ENCODE data around the gene ACACA.

Gene ACACA

DNA sequence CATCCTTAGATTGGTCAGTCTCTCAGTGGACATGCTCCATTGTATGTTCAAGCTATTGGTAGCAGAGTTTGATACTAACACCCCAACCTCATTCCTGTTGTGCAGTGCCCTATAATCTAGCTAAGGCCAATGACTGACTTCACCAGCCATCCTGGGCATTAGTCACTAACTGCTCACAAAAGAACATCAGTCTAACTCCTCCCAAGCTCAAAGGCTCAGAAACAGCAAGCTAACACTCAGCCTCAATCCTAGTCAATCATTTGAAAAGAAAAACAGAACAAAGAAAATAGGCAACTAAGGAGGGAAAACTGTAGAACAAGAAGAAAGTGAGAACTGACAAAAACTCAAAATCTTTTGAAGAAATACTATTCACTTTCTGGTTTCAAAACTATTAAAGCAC, 229.9 kb downstream of the ACACA start:
- no peaks in the 10 kb centered on the region for H4K20me1 ChIP-seq (ENCODE audit: insufficient read depth, low read length, poor library complexity, severe bottlenecking)
- peaks cover 38% of the 10 kb centered on the region; the same call in 1 of the 2 replicates for H3K36me3 ChIP-seq (ENCODE audit: insufficient read depth, low read length)
- TF ChIP-seq, protein P1, sequence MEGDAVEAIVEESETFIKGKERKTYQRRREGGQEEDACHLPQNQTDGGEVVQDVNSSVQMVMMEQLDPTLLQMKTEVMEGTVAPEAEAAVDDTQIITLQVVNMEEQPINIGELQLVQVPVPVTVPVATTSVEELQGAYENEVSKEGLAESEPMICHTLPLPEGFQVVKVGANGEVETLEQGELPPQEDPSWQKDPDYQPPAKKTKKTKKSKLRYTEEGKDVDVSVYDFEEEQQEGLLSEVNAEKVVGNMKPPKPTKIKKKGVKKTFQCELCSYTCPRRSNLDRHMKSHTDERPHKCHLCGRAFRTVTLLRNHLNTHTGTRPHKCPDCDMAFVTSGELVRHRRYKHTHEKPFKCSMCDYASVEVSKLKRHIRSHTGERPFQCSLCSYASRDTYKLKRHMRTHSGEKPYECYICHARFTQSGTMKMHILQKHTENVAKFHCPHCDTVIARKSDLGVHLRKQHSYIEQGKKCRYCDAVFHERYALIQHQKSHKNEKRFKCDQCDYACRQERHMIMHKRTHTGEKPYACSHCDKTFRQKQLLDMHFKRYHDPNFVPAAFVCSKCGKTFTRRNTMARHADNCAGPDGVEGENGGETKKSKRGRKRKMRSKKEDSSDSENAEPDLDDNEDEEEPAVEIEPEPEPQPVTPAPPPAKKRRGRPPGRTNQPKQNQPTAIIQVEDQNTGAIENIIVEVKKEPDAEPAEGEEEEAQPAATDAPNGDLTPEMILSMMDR (conservative IDR thresholded peaks at IDR 0.05; ENCODE audit: low read length) = no peak
- no peak for TF ChIP-seq EZH2phosphoT487 (IDR thresholded peaks at IDR 0.05; ENCODE audit: borderline replicate concordance)
- no peak overlapping the region for H2AFZ ChIP-seq (ENCODE audit: low read length)
- no peak overlapping the region for H3K9ac ChIP-seq (ENCODE audit: low read depth, low read length, poor library complexity, severe bottlenecking)
- no peaks in the 10 kb centered on the region for H3F3A ChIP-seq (ENCODE audit: low read depth)
- H3K4me2 ChIP-seq (ENCODE audit: low read depth, low read length, poor library complexity, severe bottlenecking) = no peak overlapping the region
- no peaks in the 10 kb centered on the region for H3K9me2 ChIP-seq (replicated peaks; ENCODE audit: low read depth, low read length)
- no peaks in the 10 kb centered on the region for H3K4me1 ChIP-seq (ENCODE audit: insufficient read depth, low read length, poor library complexity, severe bottlenecking)
- no peaks in the 10 kb centered on the region for H3K79me2 ChIP-seq (ENCODE audit: insufficient read depth, low read length)
- no peaks in the 10 kb centered on the region for H3K9me3 ChIP-seq (ENCODE audit: insufficient read depth, low read depth, low read length)
- no peaks in the 10 kb centered on the region for H3K27me3 ChIP-seq (ENCODE audit: insufficient read depth, low read length, poor library complexity, severe bottlenecking)
- no peak overlapping the region for H3K4me3 ChIP-seq (ENCODE audit: low read length, poor library complexity, severe bottlenecking)

DNA sequence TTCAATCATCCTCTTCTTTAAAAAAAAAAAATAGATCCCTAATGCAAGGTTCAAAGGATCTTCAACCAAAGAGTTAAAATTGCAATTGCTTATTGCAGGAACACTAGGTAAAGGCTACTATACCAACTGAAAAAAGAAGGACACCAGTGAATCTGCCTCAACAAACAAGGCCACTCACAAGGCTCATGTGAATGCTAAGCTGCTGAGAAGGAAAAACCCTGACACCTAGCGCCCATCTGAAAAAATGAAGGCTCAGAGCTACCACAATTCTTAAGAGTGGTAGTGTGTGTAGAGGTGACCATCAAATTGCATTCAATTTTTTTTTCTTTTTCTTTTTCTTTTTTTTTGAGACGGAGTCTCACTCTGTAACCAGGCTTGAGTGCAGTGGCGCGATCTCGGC, 232.4 kb downstream of the ACACA start:
- Histone ChIP-seq H3K36me3 (ENCODE audit: insufficient read depth, low read length) (peaks cover 25% of the 10 kb centered on the region; the same call in 1 of the 2 replicates), H3K9ac (ENCODE audit: low read depth, low read length, poor library complexity, severe bottlenecking) (no peak overlapping the region), H2AFZ (ENCODE audit: low read length) (no peak overlapping the region), H4K20me1 (ENCODE audit: insufficient read depth, low read length, poor library complexity, severe bottlenecking) (no peaks in the 10 kb centered on the region), H3K9me2 (replicated peaks; ENCODE audit: low read depth, low read length) (no peaks in the 10 kb centered on the region), H3K79me2 (ENCODE audit: insufficient read depth, low read length) (no peaks in the 10 kb centered on the region), H3K27me3 (ENCODE audit: insufficient read depth, low read length, poor library complexity, severe bottlenecking) (no peaks in the 10 kb centered on the region), H3K4me2 (ENCODE audit: low read depth, low read length, poor library complexity, severe bottlenecking) (no peak overlapping the region), H3K4me1 (ENCODE audit: insufficient read depth, low read length, poor library complexity, severe bottlenecking) (no peaks in the 10 kb centered on the region), H3K4me3 (ENCODE audit: low read length, poor library complexity, severe bottlenecking) (no peak overlapping the region), H3F3A (ENCODE audit: low read depth) (no peaks in the 10 kb centered on the region), H3K9me3 (ENCODE audit: insufficient read depth, low read depth, low read length) (no peaks in the 10 kb centered on the region)
- TF ChIP-seq EZH2phosphoT487 (IDR thresholded peaks at IDR 0.05; ENCODE audit: borderline replicate concordance) = no peak
- TF ChIP-seq, protein P1 (conservative IDR thresholded peaks at IDR 0.05; ENCODE audit: low read length) = peak; percentile 61

DNA sequence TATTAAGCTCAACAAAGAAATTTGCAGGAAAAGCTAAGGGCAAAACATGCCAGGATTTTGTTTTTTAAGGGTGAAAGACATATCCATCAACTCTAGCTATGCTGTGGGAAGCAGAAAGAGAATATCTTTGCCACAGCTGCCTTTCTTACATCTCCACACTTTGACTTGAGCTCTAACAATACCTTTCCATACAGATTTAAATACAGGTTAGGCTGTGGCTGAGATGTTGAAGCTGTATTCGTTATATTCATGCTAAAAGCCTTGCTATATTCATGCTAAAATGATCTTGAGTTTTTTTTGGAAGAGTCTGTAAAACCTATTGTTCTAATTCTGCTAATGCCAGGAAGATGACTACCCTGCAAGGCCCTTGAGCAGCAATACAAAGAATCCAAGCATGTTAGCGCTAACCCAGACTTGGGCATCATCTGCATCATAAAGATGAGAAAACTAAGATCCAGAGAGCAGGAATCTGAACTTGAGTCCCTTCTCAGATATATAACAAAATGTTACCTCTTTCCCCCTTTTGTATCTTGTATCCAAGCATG, 235.7 kb downstream of the ACACA start:
- Histone ChIP-seq H3K79me2 (ENCODE audit: insufficient read depth, low read length) (no peaks in the 10 kb centered on the region), H3F3A (ENCODE audit: low read depth) (no peaks in the 10 kb centered on the region), H3K9ac (ENCODE audit: low read depth, low read length, poor library complexity, severe bottlenecking) (no peak overlapping the region), H3K9me3 (ENCODE audit: insufficient read depth, low read depth, low read length) (no peaks in the 10 kb centered on the region), H3K36me3 (ENCODE audit: insufficient read depth, low read length) (peaks cover 11% of the 10 kb centered on the region; the same call in 1 of the 2 replicates), H3K9me2 (replicated peaks; ENCODE audit: low read depth, low read length) (no peaks in the 10 kb centered on the region), H3K4me2 (ENCODE audit: low read depth, low read length, poor library complexity, severe bottlenecking) (no peak overlapping the region), H3K27me3 (ENCODE audit: insufficient read depth, low read length, poor library complexity, severe bottlenecking) (no peaks in the 10 kb centered on the region), H3K4me3 (ENCODE audit: low read length, poor library complexity, severe bottlenecking) (no peak overlapping the region), H3K4me1 (ENCODE audit: insufficient read depth, low read length, poor library complexity, severe bottlenecking) (no peaks in the 10 kb centered on the region), H4K20me1 (ENCODE audit: insufficient read depth, low read length, poor library complexity, severe bottlenecking) (no peaks in the 10 kb centered on the region), H2AFZ (ENCODE audit: low read length) (no peak overlapping the region)
- TF ChIP-seq, protein P1 (conservative IDR thresholded peaks at IDR 0.05; ENCODE audit: low read length) = no peak
- TF ChIP-seq EZH2phosphoT487 (IDR thresholded peaks at IDR 0.05; ENCODE audit: borderline replicate concordance) = no peak

Data from Loucy (cell line).